ENCODE results near the gene UST.
"Not testable (repeated sequence)": the region's sequence is repeated elsewhere in the genome, so short reads cannot be mapped to it uniquely, and the experiment has no call there.

The UST gene

GRCh38 chr6:148839044-148839443 is 92.2 kb downstream of the UST start:
- no peak for ATAC-seq

- no peak for ATAC-seq
These were observed 93.4 kb downstream of the UST start for GRCh38 chr6:148840256-148840655.

DNA sequence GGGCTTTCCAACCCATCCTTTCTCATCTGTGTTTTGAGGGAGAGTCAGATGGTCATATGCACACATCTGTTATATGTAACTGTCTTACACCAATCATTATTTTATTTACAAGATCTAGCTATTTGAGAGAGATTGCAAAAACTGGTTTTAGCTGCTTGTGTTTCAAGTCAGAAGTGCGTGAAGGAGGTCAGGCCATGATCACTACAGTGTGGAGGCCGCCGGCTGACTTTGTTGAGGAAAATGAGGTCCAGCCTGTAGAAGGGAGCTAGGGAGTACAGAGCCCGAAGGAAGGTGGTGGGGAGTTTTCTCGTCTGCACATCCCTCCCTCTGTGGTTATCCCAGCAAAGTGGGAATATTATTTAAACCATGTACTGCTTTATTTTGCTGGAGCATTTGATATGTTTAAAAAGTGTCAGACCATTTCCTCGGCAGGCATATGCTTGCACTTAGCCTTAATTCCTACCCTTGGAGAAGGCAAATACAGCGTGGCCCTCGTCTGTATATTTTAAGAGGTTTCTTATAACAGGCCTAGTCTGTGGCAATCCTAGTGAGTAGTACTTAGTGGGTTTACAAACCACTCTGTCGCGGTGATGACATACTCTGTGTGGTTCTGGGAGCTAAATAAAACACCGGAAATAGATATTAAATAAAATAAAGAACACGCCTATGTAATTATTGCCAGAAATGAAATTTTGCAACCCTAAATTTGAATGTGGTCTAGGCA is 95.6 kb downstream of the UST start:
- ATAC-seq, result no peak

- no peak for ATAC-seq
These were observed 98.6 kb downstream of the UST start for GRCh38 chr6:148845464-148845863.

- ATAC-seq, result peak in 1 of 2 donors; percentile 29
These were observed 100.2 kb downstream of the UST start for GRCh38 chr6:148846778-148847761.

DNA sequence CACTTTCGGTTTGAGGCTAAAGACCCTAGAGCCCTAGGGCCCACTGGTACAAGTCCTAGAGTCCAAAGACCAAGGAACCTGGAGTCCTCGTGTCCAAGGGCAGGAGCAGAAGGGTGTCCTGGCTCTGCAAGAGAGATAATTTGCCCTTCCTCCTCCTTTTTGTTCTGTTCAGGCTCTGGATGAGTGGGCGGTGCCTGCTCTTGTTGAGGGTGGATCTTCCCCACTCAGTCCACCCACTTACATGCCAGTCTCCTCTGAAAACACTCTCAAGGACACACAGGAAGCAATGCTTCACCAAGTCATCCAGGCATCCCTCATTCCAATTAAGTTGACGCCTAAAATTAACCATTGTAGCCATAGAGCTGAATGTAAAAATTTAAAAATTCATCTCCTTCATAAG is 102.1 kb downstream of the UST start:
- no peak for ATAC-seq

GRCh38 chr6:148849449-148849848 is 102.6 kb downstream of the UST start:
- ATAC-seq, result peak in 1 of 2 donors; percentile 62

GRCh38 chr6:148850964-148851363 is 104.1 kb downstream of the UST start:
- no peak for ATAC-seq

GRCh38 chr6:148851683-148852556 is 105.1 kb downstream of the UST start:
- no peak for ATAC-seq

DNA sequence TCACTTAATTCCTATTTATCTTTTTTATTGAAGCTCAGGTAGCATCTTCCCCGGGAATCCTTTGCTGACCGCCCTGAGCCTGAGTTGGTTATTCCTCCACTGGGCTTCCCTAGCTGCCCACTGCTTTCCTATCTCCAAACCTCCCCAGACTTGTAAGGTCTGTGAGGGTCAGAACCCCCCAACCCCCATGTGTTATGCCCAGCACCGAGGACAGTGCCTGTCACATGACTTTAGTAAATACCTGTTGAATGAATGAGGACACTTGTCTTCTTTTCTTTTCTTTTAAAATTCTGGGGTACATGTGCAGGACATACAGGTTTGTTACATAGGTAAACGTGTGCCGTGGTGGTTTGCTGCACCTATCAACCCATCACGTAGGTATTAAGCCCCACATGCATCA is 105.9 kb downstream of the UST start:
- ATAC-seq, result no peak

GRCh38 chr6:148853113-148853512 is 106.3 kb downstream of the UST start:
- not testable (repeated sequence) for ATAC-seq

- ATAC-seq, result no peak
These were observed 107.3 kb downstream of the UST start for GRCh38 chr6:148854096-148854495.

GRCh38 chr6:148854992-148855391 is 108.2 kb downstream of the UST start:
- ATAC-seq, result no peak

- ATAC-seq, result peak; percentile 25 to 53
These were observed 108.9 kb downstream of the UST start for GRCh38 chr6:148855744-148856143.

GRCh38 chr6:148857798-148858390 is 111.1 kb downstream of the UST start:
- no peak for ATAC-seq

DNA sequence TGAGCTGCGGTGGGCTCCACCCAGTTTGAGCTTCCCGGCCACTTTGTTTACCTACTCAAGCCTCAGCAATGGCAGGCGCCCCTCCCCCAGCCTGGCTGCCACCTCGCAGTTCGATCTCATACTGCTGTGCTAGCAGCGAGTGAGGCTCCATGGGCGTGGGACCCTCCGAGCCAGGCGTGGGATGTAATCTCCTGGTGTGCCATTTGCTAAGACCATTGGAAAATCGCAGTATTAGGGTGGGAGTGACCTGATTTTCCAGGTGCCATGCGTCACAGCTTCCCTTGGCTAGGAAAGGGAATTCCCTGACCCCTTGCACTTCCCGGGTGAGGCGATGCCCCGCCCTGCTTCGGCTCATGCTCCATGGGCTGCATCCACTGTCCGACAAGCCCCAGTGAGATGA is 117.3 kb downstream of the UST start:
- not testable (repeated sequence) for ATAC-seq

DNA sequence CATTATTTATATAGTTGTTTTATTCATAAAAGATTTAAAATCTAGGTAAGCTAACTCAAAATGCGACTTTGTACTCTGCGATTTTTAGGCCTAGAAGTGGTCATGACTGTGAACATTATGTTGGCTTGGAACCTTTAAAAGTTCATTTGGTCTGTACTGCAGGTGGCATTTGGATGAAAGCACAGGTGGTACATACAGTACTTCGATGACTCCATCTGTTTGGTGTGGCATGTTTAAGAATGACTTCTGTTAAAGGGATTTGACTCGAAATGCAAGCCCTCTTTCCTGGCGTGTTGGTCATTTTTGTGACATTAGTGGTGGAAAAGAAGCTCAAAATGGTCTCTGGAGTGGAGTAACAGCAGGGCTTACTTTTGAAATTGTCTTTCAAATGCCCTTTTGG is 118.1 kb downstream of the UST start:
- ATAC-seq, result no peak

- no peak for ATAC-seq
These were observed 119.9 kb downstream of the UST start for GRCh38 chr6:148866657-148867268.

GRCh38 chr6:148867862-148868261 is 121.0 kb downstream of the UST start:
- ATAC-seq, result peak; percentile 81 to 89

DNA sequence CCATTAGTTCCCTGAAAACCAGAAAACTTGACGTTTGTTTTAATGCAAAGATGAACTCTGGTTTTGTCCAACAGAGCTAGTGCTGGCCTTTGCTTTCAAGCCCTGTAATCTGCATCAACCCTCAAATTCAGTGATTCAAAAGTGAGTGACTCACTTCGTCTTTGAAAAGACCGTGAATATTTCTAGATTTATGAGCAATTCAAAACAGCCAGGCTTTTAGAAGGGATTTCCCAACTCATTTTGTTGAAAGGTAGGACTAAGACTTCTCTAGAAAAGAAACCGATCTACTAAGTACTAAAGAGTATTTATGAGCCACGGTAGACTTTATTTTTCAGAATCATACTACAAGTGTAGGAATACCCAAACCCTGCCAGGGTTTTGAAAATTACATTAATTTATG is 121.5 kb downstream of the UST start:
- peak; percentile 76 to 78 for ATAC-seq

DNA sequence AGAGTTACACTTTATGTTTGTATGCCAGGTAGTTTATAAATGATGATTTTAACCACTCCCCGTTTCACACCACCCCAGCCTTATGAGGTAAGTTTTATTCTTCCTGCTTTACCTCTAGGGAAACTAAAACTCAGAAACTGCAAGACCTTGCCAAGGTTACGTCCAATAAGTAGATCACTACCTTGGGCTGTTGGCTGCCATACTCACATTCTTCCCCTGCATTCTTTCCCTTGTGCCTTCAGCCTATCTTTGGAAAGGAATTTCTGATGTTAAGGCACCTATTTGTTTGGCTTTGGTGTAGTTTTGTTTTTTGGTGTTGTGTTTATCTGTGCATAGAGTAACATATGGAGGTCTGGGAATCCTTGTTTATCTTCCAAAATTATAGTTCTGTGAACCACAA is 122.1 kb downstream of the UST start:
- ATAC-seq, result no peak

DNA sequence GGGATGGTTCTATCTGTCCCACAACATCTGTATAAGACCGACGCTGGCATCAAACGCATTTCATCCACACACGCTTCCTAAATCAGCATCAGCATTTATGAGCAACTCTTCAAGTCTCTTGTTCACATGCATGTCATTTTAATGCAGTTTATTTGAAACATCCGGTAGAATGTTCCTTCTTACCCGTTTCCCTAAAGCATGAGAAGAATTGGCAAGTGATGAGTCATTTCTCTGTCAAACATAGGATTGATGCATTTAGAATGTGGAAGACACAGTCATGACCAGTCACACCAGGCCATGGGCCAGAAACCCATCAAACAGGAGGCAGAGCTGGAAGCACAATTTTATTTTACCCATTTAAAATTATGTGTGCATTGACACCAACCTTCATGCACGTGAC is 122.8 kb downstream of the UST start:
- ATAC-seq, result no peak
